Stomach smooth muscle (tissue), 2 donors: ENCODE measurements around the gene KATNB1.

Experiments
- H3K27ac ChIP-seq: one replicate; pipeline ENCODE4 v1.7.0; 2013; ENCODE audit warnings: mild to moderate bottlenecking, low read length, inconsistent platforms
- H3K27me3 ChIP-seq, 2 donors: one replicate each; pipeline ENCODE4 v1.7.0; 2013; ENCODE audit warnings: low read length in 2 of 2; ENCODE audit not compliant: insufficient read depth in 2 of 2, control insufficient read depth in 1 of 2
- H3K36me3 ChIP-seq, 2 donors: one replicate each; pipeline ENCODE4 v1.7.0; 2013; ENCODE audit warnings: low read length in 2 of 2; ENCODE audit not compliant: control insufficient read depth in 2 of 2, insufficient read depth in 2 of 2
- H3K4me1 ChIP-seq: one replicate; pipeline ENCODE4 v1.7.0; 2013; ENCODE audit warnings: low read length; ENCODE audit not compliant: control insufficient read depth, insufficient read depth
- H3K4me3 ChIP-seq, 2 donors: one replicate each; pipeline ENCODE4 v1.7.0; 2013; ENCODE audit warnings: low read length in 2 of 2
- H3K9ac ChIP-seq, 2 donors: one replicate each; pipeline ENCODE4 v1.7.0; 2013; ENCODE audit warnings: low read length in 2 of 2, mild to moderate bottlenecking in 1 of 2
- H3K9me3 ChIP-seq, 2 donors: one replicate each; pipeline ENCODE4 v1.7.0; 2013; ENCODE audit warnings: low read length in 2 of 2; ENCODE audit not compliant: control insufficient read depth in 2 of 2
- donor health status: healthy.
- donor health status: Pancreatic carcinoma.

KATNB1 gene

DNA sequence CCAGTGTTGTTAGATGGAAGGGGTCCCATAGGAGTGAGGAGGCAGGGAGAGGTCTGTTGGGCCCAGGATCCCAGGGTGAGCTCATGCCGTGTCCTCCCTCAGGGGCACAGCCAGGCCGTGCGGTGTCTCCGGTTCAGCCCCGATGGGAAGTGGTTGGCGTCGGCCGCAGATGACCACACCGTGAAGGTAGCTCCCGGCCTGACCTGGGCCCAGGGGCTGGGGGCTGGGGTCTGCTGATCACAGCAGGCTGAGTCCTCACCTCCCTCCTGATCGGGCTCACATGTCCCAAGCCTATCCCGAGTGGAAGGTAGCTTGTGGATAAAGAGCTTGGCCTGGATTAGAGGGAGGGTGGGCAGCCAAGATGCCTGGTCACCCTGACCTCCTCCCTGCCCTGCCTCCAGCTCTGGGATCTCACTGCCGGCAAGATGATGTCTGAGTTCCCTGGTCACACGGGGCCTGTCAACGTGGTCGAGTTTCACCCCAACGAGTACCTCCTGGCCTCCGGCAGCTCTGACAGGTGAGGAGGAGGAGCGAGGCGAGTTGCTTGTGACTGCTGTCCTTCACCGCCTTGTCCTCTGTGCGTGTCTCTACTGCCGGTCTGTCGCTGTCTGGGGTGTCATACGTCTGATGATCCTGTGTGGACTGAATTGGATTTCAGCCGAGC is 16.1 kb downstream of the KATNB1 start:
- Histone ChIP-seq H3K27me3 (no peaks in the 10 kb centered on the region), H3K27ac (no peak overlapping the region), H3K4me1 (no peaks in the 10 kb centered on the region), H3K9me3 (no peaks in the 10 kb centered on the region), H3K4me3 (no peak overlapping the region), H3K36me3 (peaks cover 8 to 13% of the 10 kb centered on the region in 2 donors), H3K9ac (no peak overlapping the region)

GRCh38 chr16:57752203-57752580 is 16.6 kb downstream of the KATNB1 start:
- Histone ChIP-seq H3K27ac (no peak overlapping the region), H3K4me1 (no peaks in the 10 kb centered on the region), H3K27me3 (no peaks in the 10 kb centered on the region), H3K36me3 (peaks cover 8 to 13% of the 10 kb centered on the region in 2 donors), H3K9ac (no peak overlapping the region), H3K4me3 (no peak overlapping the region), H3K9me3 (no peaks in the 10 kb centered on the region)

- H3K9me3 ChIP-seq: no peaks in the 10 kb centered on the region
- H3K27me3 ChIP-seq: no peaks in the 10 kb centered on the region
- peaks cover 8 to 13% of the 10 kb centered on the region in 2 donors for H3K36me3 ChIP-seq
- no peak overlapping the region for H3K9ac ChIP-seq
- H3K27ac ChIP-seq: no peak overlapping the region
- no peak overlapping the region for H3K4me3 ChIP-seq
- H3K4me1 ChIP-seq: no peaks in the 10 kb centered on the region
Measured at GRCh38 chr16:57752581-57753447, 17.2 kb downstream of the KATNB1 start.

DNA sequence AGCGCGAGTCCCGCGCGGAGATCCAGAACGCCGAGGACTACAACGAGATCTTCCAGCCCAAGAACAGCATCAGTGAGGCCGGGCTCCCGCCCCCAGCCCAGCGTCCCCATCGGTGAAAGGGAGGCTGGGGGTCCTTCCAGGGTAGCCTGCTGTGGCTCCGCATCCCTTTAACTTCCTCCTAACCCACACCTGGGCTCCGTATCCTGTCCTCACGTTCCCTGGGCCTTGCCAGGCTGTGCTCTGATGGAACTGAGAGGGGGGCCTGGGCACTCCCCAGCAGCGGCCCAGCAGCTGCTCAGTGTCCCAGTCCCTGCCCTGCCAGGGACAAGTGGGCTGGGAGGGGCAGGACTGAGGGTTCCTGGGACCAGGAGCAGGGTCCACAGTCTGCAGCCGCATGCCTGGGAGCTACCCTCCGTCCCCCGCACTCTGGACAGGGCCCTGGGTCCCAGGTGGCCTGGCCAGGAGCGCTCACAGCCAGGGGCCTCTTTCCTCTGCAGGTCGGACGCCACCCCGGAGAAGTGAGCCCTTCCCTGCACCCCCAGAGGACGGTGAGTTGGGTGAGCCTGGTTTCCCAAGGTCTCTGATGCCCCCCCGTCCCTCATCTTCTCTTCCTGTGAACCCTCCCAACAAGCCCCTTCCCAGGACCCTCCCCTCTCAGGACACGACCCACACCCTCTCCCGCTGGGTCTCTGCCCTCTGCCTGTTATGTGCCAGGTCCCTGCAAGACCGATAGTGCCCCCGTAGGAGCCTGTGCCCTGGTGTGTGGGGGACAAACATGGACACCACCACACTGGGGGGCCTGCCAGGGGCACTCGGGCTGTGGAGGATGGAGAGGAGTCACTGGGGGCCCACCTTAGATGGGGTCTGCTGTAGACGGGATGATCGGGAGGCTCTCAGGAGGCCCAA is 18.1 kb downstream of the KATNB1 start:
- Histone ChIP-seq H3K9me3 (no peaks in the 10 kb centered on the region), H3K27ac (no peak overlapping the region), H3K27me3 (no peaks in the 10 kb centered on the region), H3K4me1 (no peaks in the 10 kb centered on the region), H3K9ac (no peak overlapping the region), H3K36me3 (peaks cover 8 to 13% of the 10 kb centered on the region in 2 donors), H3K4me3 (no peak overlapping the region)

DNA sequence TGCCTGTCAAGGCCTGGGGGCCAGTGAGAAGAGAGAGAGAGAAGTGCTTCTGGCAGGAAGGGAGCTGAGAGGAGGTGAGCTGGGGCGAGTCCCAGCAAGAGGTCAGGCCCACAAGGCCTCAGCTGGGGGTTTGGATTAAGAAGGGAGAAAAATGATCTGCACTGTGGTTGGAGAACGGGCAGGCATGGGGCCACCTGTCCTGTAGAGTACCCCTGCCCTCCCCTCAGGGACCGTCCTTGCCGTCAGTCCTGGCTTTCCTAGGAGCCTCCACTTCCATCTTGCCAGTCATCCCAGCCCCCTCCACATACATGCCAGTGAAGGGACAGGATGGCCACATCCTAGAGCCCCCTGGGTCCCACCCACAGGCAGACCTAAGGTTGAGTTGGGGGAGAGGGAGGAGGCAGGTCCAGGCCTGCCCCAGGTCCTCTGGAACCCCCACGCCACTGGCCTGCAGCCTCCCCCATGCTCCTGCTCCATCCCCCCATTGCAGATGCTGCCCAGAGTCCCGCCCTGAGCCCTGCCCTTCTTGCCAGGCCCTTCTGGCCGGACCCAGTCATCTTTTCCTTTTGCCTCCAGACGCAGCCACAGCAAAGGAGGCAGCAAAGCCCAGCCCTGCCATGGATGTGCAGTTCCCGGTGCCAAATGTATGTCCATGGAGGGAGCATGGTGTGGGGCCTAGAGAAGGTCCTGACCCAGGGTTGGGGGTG is 18.9 kb downstream of the KATNB1 start:
- no peaks in the 10 kb centered on the region for H3K4me1 ChIP-seq
- no peaks in the 10 kb centered on the region for H3K27me3 ChIP-seq
- peaks cover 8 to 12% of the 10 kb centered on the region in 2 donors for H3K36me3 ChIP-seq
- H3K4me3 ChIP-seq: no peak overlapping the region
- no peak overlapping the region for H3K9ac ChIP-seq
- no peaks in the 10 kb centered on the region for H3K9me3 ChIP-seq
- H3K27ac ChIP-seq: no peak overlapping the region

GRCh38 chr16:57755061-57755684 is 19.6 kb downstream of the KATNB1 start:
- Histone ChIP-seq H3K4me1 (no peaks in the 10 kb centered on the region), H3K27ac (no peak overlapping the region), H3K9me3 (no peaks in the 10 kb centered on the region), H3K27me3 (no peaks in the 10 kb centered on the region), H3K9ac (no peak overlapping the region), H3K36me3 (peaks cover 8 to 13% of the 10 kb centered on the region in 2 donors), H3K4me3 (no peak overlapping the region)

DNA sequence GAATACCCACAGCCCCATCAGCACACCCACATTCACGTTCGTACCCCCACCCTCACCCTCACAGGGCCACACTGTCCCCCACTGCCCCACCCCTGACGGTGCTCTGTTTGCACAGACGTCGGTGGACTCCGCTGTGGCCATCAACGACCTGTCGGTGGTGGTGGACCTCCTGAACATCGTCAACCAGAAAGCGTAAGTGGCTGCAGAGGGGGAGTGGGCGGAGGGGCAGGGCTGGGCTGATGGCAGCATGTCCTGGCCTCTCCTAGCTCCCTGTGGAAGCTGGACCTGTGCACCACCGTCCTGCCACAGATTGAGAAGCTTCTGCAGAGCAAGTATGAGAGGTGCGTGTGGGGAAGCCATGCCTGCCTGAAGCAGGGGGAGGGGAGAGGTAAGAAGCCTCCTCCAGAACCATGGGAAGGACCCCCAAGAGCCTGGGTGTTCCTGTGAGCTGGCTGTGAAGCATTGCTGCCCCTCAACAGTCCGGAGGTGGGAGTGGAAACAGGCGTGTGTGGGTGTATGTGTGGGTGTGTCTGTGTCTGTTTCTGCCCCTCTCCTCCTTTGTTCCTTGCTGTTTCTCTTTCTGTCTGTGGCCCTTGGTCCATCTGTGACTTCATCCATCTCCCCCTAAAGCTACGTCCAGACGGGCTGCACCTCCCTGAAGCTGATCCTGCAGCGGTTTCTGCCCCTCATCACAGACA is 20.3 kb downstream of the KATNB1 start:
- H3K4me1 ChIP-seq: no peaks in the 10 kb centered on the region
- no peak overlapping the region for H3K27ac ChIP-seq
- no peak overlapping the region for H3K4me3 ChIP-seq
- no peak overlapping the region for H3K9ac ChIP-seq
- no peaks in the 10 kb centered on the region for H3K9me3 ChIP-seq
- peaks cover 8 to 14% of the 10 kb centered on the region in 2 donors for H3K36me3 ChIP-seq
- H3K27me3 ChIP-seq: no peaks in the 10 kb centered on the region

DNA sequence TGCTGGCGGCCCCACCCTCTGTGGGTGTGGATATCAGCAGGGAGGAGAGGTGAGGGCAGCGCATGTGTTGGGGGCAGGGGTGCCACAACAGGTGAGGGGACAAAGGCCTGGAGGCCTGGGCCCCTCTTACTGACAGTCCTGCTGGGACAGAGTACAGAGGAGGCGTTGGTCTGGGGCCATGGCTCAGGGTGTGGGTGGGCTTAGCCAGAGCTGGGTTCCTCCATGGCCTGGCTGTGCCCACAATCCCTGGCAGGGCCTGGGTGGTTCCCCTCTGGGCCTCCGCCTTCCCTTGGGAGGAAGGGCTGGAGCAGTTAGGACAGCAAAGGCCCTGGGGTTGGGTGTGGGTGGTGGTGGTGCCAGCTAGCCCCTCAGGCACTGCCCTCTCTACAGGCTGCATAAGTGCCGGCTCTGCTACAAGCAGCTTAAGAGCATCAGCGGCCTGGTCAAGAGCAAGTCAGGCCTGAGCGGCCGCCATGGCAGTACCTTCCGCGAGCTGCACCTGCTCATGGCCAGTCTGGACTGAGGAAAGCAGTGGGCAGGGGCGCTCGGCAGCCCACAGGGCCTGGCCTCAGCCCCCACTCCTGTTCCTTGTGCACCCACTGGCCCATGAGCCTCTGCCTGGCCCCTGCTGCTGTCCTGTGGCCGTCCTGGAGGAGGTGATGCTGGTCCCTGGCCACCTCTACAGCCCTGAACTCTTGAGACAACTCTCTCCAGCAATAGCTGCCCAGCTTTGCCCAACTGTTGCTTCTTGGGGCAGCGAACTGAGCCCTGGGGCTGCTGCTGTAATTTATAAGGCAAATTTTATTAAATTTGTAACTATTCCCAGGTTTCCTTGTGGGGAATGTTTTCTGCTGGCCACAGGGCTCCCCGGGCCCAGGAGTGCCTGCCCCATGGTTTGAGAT is 21.1 kb downstream of the KATNB1 start:
- Histone ChIP-seq H3K9me3 (no peaks in the 10 kb centered on the region), H3K27me3 (no peaks in the 10 kb centered on the region), H3K27ac (no peak overlapping the region), H3K9ac (no peak overlapping the region), H3K4me1 (no peaks in the 10 kb centered on the region), H3K4me3 (no peak overlapping the region), H3K36me3 (peaks cover 8 to 13% of the 10 kb centered on the region in 2 donors)

DNA sequence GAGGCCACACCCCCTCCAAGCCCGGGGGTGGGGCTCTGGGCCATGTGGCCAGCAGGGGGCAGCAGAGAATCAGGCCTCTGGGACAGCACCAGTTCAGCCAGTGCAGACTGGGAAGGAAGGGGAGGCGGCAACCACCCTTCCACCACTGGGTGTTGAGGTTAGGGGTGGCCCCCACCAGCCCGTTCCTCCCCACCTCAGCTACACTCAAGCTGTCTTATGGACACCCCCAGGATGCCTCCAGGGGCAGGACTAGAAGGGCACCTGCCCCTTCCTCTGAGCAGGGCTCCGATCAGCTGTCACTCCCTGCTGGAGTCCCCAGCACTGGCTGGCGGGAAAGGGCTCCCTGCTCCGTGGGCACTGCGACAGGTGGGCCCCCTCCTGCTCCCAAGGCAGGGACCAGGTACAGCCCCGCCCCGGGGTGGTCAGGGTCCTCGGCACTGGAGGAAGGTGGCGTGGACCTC is 21.8 kb downstream of the KATNB1 start:
- Histone ChIP-seq H3K27me3 (no peaks in the 10 kb centered on the region), H3K4me3 (no peak overlapping the region), H3K36me3 (peaks cover 3 to 13% of the 10 kb centered on the region in 2 donors), H3K4me1 (no peaks in the 10 kb centered on the region), H3K27ac (no peak overlapping the region), H3K9me3 (no peaks in the 10 kb centered on the region), H3K9ac (no peak overlapping the region)
